Thyroid gland (tissue), 4 donors: ENCODE measurements around the gene C16orf96. TPM values are rescaled to one million over a fixed set of nuclear protein-coding genes. Genes with fewer than 3 reads are reported as not detected.

Experiments used
- DNase-seq, 2 donors: peaks; one replicate each; pipeline ENCODE4 v3.0.0-alpha.2; 2019
- H3K27ac ChIP-seq, 3 donors: fragments of 200-600 bp; sonication (generic); 1 replicate in 2 of 3; 2 replicates in 1 of 3; pipeline ENCODE4 v1.5.1; 2016 to 2019; ENCODE audit warnings: mild to moderate bottlenecking in 1 of 3, moderate library complexity in 1 of 3
- H3K27me3 ChIP-seq: fragments of 200-600 bp; sonication (generic); one replicate; pipeline ENCODE4 v1.5.1; 2019
- H3K36me3 ChIP-seq, 2 donors: fragments of 200-600 bp; sonication (generic); one replicate each; pipeline ENCODE4 v1.5.1; 2016 to 2019
- H3K4me1 ChIP-seq, 2 donors: fragments of 200-600 bp; sonication (generic); one replicate each; pipeline ENCODE4 v1.5.1; 2017 to 2019
- H3K4me3 ChIP-seq, 3 donors: fragments of 200-600 bp; sonication (generic); replicated peaks in 1 of 3; 1 replicate in 2 of 3; 2 replicates in 1 of 3; pipeline ENCODE4 v1.5.1; 2016; ENCODE audit warnings: mild to moderate bottlenecking in 1 of 3
- H3K9me3 ChIP-seq: fragments of 200-600 bp; sonication (generic); one replicate; pipeline ENCODE4 v1.5.1; 2017
- POLR2A ChIP-seq, 2 donors: fragments of 450-650 bp; IDR thresholded peaks; one replicate each; pipeline ENCODE4 v1.6.1; 2017; ENCODE audit warnings: antibody characterized with exemption in 2 of 2, mild to moderate bottlenecking in 2 of 2, moderate library complexity in 1 of 2
- WGBS, 2 donors: methylation state at CpG; one replicate each; pipeline ENCODE4 v1.1.5; 2017; 5-methylcytosine and 5-hydroxymethylcytosine counted together
- intact Hi-C: fragments of 100-400 bp; cut with DNase I; formaldehyde crosslinking; loops from one replicate; pipeline ENCODE4 v1.15.1; 2023
- total RNA-seq, 4 donors: library from RNA; depleted of rRNA; stranded (reverse); fragments of >200 nt; gene quantifications; one replicate each; pipeline ENCODE4 v1.2.3, GENCODE V29; 2016
- TF ChIP-seq, protein P1 (sequence below), 6 experiments: fragments of 200-600 bp in 3 of 6; fragments of 450-650 bp in 3 of 6; sonication (generic) in 3 of 6; IDR thresholded peaks; one replicate each; pipeline ENCODE4 v1.5.1; 2016 to 2019; ENCODE audit warnings: antibody characterized with exemption in 6 of 6, mild to moderate bottlenecking in 2 of 6, inconsistent platforms in 1 of 6, moderate library complexity in 1 of 6

The C16orf96 gene
- total RNA-seq, 4 donors from 2014 or later = 0.11 to 0.88 (median 0.62) TPM

DNA sequence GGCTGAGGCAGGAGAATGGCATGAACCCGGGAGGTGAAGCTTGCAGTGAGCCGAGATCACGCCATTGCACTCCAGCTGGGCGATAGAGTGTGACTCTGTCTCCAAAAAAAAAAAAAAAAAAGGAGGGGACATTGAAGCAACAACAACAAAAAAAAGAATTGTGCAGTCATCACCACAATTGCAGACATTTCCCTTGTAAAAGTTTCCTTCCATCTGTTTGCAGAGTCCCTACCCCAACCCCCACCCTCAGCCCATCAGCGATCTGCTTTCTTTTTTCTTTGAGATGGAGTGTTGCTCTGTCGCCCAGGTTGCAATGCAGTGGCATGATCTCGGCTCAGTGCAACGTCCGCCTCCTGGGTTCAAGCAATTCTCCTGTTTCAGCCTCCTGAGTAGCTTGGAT, 72.1 kb downstream of the C16orf96 start:
- 79 to 80% methylated on average over 9 of the region's 9 CpGs for WGBS, 2 donors
- TF ChIP-seq POLR2A (IDR thresholded peaks at IDR 0.05) = no peak
- TF ChIP-seq, protein P1, sequence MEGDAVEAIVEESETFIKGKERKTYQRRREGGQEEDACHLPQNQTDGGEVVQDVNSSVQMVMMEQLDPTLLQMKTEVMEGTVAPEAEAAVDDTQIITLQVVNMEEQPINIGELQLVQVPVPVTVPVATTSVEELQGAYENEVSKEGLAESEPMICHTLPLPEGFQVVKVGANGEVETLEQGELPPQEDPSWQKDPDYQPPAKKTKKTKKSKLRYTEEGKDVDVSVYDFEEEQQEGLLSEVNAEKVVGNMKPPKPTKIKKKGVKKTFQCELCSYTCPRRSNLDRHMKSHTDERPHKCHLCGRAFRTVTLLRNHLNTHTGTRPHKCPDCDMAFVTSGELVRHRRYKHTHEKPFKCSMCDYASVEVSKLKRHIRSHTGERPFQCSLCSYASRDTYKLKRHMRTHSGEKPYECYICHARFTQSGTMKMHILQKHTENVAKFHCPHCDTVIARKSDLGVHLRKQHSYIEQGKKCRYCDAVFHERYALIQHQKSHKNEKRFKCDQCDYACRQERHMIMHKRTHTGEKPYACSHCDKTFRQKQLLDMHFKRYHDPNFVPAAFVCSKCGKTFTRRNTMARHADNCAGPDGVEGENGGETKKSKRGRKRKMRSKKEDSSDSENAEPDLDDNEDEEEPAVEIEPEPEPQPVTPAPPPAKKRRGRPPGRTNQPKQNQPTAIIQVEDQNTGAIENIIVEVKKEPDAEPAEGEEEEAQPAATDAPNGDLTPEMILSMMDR (IDR thresholded peaks at IDR 0.05) = no peak
- Histone ChIP-seq H3K9me3 (no peaks in the 10 kb centered on the region), H3K4me1 (peaks cover 12 to 15% of the 10 kb centered on the region in 2 donors), H3K27ac (no peak overlapping the region), H3K36me3 (no peaks in the 10 kb centered on the region), H3K4me3 (no peak overlapping the region), H3K27me3 (no peaks in the 10 kb centered on the region)
- no peak for DNase-seq
- intact Hi-C loops = no loop called here

DNA sequence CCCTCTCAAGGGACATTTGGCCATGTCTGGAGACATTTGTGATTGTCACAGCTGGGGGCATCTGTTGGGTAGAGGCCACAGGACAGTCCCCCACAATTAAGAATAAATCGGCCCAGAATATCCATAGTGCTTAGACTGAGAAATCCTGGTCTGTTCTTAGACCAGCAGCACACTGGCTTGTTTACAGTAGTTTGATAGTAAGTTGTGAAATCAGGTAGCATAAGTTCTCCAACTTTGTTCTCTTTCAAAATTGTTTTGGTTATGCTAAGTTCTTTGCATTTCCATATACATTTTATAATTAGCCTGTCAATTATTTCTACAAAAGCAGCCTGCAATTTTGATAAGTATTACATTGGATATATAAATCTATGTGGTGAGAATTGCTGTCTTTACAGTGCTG, 75.3 kb downstream of the C16orf96 start:
- no peaks in the 10 kb centered on the region for H3K9me3 ChIP-seq
- peaks cover 0 to 4% of the 10 kb centered on the region in 2 donors for H3K36me3 ChIP-seq
- TF ChIP-seq, protein P1 (IDR thresholded peaks at IDR 0.05) = no peak
- no peak for TF ChIP-seq POLR2A (IDR thresholded peaks at IDR 0.05)
- WGBS, 2 donors = 91 to 95% methylated on average over 1 of the region's 1 CpG
- intact Hi-C loops = no loop called here
- no peak overlapping the region for H3K4me3 ChIP-seq
- no peaks in the 10 kb centered on the region for H3K27me3 ChIP-seq
- no peak overlapping the region for H3K27ac ChIP-seq
- peaks cover 5 to 6% of the 10 kb centered on the region in 2 donors for H3K4me1 ChIP-seq
- DNase-seq = no peak

DNA sequence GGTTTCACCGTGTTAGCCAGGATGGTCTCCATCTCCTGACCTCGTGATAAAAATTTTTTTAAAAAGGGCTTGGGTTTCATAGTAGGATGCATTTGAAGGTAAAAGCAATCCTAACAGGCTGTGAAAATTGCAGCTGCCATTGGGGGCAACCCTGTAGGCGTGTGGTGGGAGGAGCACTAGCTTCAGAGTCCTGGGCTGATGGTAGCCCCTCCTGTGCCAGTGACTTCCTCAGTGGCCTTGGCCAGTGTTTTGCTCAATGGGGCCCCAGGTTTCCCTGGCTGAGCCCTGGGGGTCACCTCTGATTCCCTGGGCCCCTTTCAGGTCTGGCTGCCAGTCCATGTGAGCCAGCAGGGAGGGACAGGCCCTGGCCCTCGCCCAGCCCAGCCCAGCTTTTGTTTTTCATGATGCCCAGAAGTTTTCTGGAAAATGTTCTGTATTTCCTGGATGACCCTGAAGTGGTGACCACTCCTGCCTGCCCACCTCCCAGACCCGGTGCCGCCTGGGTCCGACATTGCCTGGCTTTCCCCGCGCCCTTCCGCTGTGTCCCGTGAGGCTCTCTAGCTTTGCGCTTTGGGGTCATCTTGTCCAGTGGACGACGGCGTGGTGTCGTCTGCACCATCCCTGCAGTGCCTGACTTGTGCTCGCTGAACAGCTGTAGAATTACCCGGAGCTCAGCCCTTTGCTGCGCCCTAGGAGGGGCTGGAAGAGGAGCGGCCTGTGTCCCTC, 77.9 kb downstream of the C16orf96 start:
- intact Hi-C loops = no loop called here
- Histone ChIP-seq H3K4me1 (no peaks in the 10 kb centered on the region), H3K27me3 (no peaks in the 10 kb centered on the region), H3K4me3 (no peak overlapping the region), H3K36me3 (peaks cover 0 to 4% of the 10 kb centered on the region in 2 donors), H3K9me3 (no peaks in the 10 kb centered on the region), H3K27ac (no peak overlapping the region)
- no peak for DNase-seq
- WGBS, 2 donors = 96% methylated on average over 20 of the region's 20 CpGs
- TF ChIP-seq, protein P1 (IDR thresholded peaks at IDR 0.05) = no peak
- no peak for TF ChIP-seq POLR2A (IDR thresholded peaks at IDR 0.05)

DNA sequence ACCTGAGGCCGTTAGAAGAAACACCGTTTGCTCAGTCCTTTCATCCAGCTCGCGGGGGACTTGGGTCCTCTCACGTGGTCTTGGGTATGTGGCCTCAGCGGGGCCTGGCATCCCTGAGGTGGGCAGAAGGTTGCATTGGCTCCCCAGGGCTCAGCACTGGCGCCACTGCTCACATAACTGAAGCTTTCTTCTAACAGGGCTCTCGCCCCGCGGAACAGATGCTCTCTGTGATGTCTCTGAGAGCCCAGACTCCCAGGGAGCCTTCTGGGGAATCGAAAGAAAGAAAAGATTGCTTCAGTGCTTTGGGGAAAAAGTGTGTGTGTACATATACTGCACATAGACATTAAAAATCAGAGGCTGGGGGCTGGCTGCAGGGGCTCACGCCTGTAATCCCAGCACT, 78.6 kb downstream of the C16orf96 start:
- DNase-seq = no peak
- Histone ChIP-seq H3K4me3 (no peak overlapping the region), H3K27ac (no peak overlapping the region), H3K36me3 (peaks cover 0 to 4% of the 10 kb centered on the region in 2 donors), H3K4me1 (no peaks in the 10 kb centered on the region), H3K27me3 (no peaks in the 10 kb centered on the region), H3K9me3 (no peaks in the 10 kb centered on the region)
- 88 to 94% methylated on average over 6 to 12 of the region's 12 CpGs for WGBS, 2 donors
- intact Hi-C loops = no loop called here
- no peak for TF ChIP-seq POLR2A (IDR thresholded peaks at IDR 0.05)
- TF ChIP-seq, protein P1 (IDR thresholded peaks at IDR 0.05) = no peak

DNA sequence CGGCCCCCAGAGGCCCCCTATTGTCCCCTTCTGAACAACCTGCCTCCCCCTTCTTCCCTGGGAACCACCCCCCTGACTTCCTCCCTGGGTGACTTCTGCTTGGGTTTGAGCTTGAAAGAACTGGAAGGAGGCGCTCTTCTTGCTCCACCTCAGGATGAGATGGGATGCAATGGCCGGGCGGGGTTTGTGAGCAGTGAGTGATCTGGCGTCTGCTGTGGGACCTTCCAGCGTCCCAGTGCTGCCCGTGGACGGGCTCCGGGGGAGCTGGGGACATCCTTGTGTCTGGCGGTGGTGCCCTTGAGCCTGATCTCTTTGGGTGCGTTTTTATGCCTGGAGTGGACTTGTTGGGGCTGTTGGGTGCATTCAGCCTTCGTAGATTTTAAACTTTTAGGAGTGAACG, 80.1 kb downstream of the C16orf96 start:
- 90 to 92% methylated on average over 12 to 13 of the region's 13 CpGs for WGBS, 2 donors
- H3K36me3 ChIP-seq = peaks cover 0 to 4% of the 10 kb centered on the region in 2 donors
- peaks cover 11 to 12% of the 10 kb centered on the region in 2 donors for H3K4me1 ChIP-seq

More for the DNA sequence above, 80.1 kb downstream of the C16orf96 start:
- intact Hi-C loops = no loop called here
- TF ChIP-seq, protein P1 (IDR thresholded peaks at IDR 0.05) = no peak
- TF ChIP-seq POLR2A (IDR thresholded peaks at IDR 0.05) = no peak
- DNase-seq = no peak
- Histone ChIP-seq H3K27ac (no peak overlapping the region), H3K4me3 (no peak overlapping the region), H3K27me3 (no peaks in the 10 kb centered on the region), H3K9me3 (no peaks in the 10 kb centered on the region)
